ENCODE results near the gene C1orf198.
A peak's percentile ranks its signal among the peaks of the same experiment; 100 is the strongest.

Gene C1orf198, protein sequence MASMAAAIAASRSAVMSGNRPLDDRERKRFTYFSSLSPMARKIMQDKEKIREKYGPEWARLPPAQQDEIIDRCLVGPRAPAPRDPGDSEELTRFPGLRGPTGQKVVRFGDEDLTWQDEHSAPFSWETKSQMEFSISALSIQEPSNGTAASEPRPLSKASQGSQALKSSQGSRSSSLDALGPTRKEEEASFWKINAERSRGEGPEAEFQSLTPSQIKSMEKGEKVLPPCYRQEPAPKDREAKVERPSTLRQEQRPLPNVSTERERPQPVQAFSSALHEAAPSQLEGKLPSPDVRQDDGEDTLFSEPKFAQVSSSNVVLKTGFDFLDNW

GRCh38 chr1:230867903-230868735 lies at the start of gene C1orf198:
TSS of gene C1orf198 (minus strand) at chr1:230868521. CDS start at chr1:230868512, 9 bp downstream.
- peak; percentile 55 for DNase-seq (ENCODE audit: low read depth in 2 of 2, low spot score in 1 of 2)

DNA sequence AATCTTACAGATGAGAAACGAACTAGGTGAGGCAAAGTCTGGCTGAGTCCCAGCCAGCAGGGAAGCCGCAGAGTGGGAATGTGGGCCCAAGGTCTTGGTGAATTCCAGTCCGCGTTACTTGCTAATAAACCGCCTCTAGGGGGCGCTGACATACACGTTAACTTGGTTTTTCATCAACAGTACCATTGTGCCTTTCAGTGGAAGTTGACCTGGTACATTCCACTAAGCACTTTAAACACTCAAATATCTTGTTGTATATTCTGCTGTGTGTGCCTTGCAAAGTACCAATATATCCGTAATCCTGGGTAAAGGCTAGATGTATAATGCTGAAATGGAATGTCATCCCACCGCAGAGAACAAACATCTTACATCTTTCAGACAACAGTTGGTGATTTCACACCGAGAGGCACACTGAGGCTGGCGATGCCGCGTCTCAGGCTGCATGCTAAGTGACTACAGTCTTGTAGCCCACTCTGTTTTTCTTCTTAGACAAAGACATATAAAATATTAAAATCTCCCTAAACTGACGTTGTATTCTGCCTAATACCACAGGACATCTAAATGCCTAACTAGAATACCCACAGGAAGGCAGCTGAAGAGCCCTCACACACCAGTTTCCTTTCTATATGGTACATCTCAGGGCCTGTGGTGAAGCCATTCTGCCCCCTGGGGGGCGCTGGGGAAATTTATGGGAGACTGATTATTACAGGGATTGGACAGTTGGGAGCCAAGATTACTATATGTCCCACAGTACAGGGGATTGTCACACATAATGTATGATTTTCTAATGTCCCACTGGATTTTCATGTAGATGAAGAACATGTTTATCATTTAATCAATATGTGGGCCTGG lies 49.2 kb upstream of the C1orf198 start:
- peak; percentile 55 to 61 for DNase-seq (ENCODE audit: low read depth in 2 of 2, low spot score in 1 of 2)

DNA sequence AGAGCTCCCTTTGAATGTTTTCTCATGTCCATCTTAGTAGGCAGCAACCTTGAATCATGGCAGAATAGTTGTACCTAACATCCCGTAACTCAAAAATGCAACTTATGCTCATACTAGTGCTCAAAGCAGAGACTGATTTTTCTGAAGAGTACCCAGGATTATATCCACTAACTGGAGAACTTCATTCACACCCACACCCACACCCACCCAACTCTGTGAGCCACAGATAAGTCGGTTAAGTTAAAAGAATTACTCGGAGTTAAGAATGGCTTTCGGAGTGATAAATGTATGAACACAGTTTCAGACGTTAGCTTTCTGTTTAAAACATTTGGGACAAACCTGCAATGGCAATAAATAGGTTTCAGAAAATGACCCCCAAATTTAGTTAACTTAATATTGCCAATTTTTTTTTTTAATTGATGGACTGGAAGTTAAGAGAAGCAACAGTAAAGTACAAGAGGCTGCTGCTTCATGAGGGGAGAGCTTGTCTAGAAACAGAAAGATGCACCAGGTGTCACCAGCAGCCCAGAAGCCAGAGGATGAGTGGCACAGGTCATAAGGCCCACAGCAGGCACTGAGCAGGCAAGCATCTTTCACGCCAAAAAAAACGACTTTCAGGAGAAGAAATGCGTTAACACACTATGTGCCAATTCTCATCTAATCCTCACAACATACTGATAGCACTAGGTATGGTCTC lies 48.4 kb upstream of the C1orf198 start:
- DNase-seq (ENCODE audit: low read depth in 2 of 2, low spot score in 1 of 2) = no peak

DNA sequence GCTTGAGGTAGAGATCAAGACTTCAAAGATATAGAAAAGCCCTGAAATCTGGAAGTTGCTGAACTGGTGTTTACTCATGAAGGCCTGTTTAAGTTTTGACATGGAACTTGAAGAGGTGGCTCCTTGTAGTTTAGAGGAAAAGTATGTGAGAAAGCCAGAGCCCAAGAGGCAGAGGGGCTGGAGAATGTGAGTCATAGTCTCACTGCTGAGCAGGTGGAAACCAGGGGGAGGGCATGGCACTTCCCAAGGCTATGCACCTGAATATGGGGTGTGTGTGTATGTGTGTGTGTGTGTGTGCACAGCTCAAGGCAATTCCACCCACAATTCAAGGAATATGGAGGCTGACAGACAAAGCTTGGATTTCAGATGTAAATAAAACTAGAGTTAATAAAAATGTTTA lies 46.8 kb upstream of the C1orf198 start:
- no peak for DNase-seq (ENCODE audit: low read depth in 2 of 2, low spot score in 1 of 2)

- no peak for DNase-seq (ENCODE audit: low read depth in 2 of 2, low spot score in 1 of 2)
Measured at GRCh38 chr1:230913496-230913895, 45.2 kb upstream of the C1orf198 start.

DNA sequence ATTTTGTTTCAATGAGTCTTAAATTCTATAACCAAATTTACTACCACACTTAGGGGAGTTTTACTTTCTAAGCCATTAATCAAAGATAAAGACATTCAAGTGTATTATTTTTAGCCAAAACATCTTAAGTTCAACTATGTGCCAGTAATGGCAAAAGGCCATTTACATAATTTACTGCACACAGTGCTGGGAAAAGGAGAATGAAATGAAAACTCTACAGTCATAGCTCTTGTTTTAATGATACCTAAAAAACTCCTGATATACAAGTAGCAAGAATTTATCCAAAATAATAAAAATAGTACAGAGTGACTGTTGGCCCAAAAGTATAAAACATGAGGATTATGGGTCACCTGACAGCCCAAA lies 42.4 kb upstream of the C1orf198 start:
- DNase-seq (ENCODE audit: low read depth in 2 of 2, low spot score in 1 of 2) = no peak

GRCh38 chr1:230909974-230910754 lies 41.8 kb upstream of the C1orf198 start:
- no peak for DNase-seq (ENCODE audit: low read depth in 2 of 2, low spot score in 1 of 2)

- DNase-seq (ENCODE audit: low read depth in 2 of 2, low spot score in 1 of 2) = no peak
Measured at GRCh38 chr1:230907472-230908205, 39.3 kb upstream of the C1orf198 start.

DNA sequence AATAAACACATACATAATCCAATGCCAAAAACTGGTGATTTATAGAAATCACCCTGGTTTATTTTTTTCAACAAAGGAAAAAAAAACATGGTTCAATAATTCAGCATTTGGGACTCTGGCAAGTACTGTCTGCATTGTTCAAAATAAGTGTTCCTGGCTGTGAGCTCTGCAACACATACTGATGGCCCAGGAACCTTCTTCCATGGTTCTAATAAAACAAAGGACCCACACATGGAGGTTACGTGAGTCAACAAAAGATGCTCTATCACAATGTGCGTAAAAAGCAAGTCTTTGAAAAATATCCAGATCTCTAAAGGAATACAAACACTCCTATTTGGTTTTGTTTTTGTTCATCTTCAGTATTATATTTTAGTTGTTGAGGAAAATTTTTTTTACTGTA lies 37.9 kb upstream of the C1orf198 start:
- no peak for DNase-seq (ENCODE audit: low read depth in 2 of 2, low spot score in 1 of 2)

GRCh38 chr1:230905733-230906132 lies 37.4 kb upstream of the C1orf198 start:
- no peak for DNase-seq (ENCODE audit: low read depth in 2 of 2, low spot score in 1 of 2)

GRCh38 chr1:230902349-230902923 lies 34.1 kb upstream of the C1orf198 start:
- DNase-seq (ENCODE audit: low read depth in 2 of 2, low spot score in 1 of 2) = no peak

- DNase-seq (ENCODE audit: low read depth in 2 of 2, low spot score in 1 of 2) = no peak
Measured at GRCh38 chr1:230901671-230902070, 33.4 kb upstream of the C1orf198 start.

- no peak for DNase-seq (ENCODE audit: low read depth in 2 of 2, low spot score in 1 of 2)
Measured at GRCh38 chr1:230900984-230901383, 32.7 kb upstream of the C1orf198 start.

DNA sequence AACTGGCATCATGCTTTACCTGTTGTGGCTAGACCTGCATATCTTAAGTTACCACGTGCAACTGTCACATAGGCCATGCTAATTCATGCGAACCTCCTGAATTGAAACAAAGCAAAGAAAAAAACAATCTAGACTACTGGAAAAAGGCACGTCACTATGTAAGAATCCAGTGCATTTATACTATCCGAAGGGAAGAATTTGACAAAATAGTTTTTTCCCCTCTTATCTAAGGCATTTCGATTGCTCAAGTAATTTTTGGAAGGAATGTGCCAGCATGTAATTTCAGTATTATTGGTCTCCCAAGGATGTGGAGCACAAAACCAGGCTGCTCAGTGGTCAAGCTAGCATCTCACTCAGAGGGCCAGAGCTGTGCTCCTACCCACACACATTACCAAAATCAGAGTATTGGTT lies 31.5 kb upstream of the C1orf198 start:
- no peak for DNase-seq (ENCODE audit: low read depth in 2 of 2, low spot score in 1 of 2)

- no peak for DNase-seq (ENCODE audit: low read depth in 2 of 2, low spot score in 1 of 2)
Measured at GRCh38 chr1:230898748-230899147, 30.4 kb upstream of the C1orf198 start.

DNA sequence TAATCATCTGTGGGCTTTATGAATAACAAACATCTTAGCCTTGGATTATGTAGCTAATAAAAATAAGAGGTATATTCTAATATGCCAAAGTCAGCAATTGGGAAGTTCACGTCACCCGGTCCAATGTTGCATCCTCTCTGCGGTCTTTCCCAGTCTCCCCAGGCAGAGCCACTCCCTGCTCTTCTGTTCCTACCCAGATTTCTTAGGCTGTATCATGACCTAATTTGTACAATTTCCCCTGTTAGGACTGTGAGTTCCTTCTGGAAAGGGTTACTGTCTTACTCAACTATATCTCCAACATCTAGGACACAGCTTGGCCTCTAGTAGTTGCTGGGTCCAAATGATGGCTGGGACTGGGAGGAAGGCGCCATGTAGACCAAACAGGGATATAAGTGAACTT lies 29.8 kb upstream of the C1orf198 start:
- DNase-seq (ENCODE audit: low read depth in 2 of 2, low spot score in 1 of 2) = no peak

- DNase-seq (ENCODE audit: low read depth in 2 of 2, low spot score in 1 of 2) = no peak
Measured at GRCh38 chr1:230896779-230897178, 28.5 kb upstream of the C1orf198 start.

- no peak for DNase-seq (ENCODE audit: low read depth in 2 of 2, low spot score in 1 of 2)
Measured at GRCh38 chr1:230895452-230895851, 27.1 kb upstream of the C1orf198 start.

DNA sequence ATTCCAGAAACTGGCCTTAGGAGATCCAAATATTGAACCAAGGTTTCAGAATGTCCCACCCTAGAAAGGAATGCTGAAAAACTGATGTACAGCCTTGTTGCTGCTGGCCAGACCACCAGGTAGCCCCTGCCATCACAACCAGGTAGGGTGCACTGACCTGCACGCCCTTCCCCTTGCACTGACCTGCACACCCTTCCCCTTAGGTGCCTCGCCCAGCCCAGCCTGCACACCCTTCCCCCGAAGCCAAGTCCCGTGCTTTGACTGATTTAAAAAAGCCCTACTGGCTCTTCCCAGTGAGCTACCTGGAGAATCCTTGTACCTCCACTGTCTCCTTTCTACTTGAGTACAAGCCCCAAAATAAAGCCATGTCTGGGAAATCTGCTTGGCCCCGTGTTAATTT lies 26.3 kb upstream of the C1orf198 start:
- no peak for DNase-seq (ENCODE audit: low read depth in 2 of 2, low spot score in 1 of 2)

Data from stimulated activated CD8-positive, alpha-beta memory T cell treated with anti-CD3 and anti-CD28 coated beads, Interleukin-4, amount 100 ng/mL, for 1 hour (primary cell).